Panc1 (cell line): Measurements from ENCODE around the gene KERA. TPM values are rescaled to one million over a fixed set of nuclear protein-coding genes. Genes with fewer than 3 reads are reported as not detected.

ENCODE experiments used
- ATAC-seq: fragments of 200-7000 bp; cut with Tn5 transposase; 2 replicates; pipeline ENCODE4 v1.9.1; 2020; ENCODE audit warnings: mild to moderate bottlenecking, moderate library complexity
- BruUV-seq: library from RNA; stranded (reverse); fragments of 400-500 nt; replicated peaks from 2 replicates; lab custom pipeline; 2021; lab: Mats Ljungman, UMichigan
- CTCF ChIA-PET: fragments of 300-600 bp; sonication (Branson Sonifier 250); formaldehyde crosslinking; loops from one replicate; lab custom pipeline; 2022; ENCODE audit warnings: antibody characterized with exemption; lab: Charles Lee
- POLR2A ChIA-PET: fragments of 300-600 bp; sonication (Branson Sonifier 250); formaldehyde crosslinking; loops from one replicate; lab custom pipeline; 2022; ENCODE audit warnings: antibody characterized with exemption; lab: Charles Lee
- DNase-seq: peaks from one replicate; pipeline ENCODE4 v3.0.0-alpha.2; 2010; ENCODE audit warnings: low read depth, low spot score
- H3K27ac ChIP-seq: 2 replicates; pipeline ENCODE4 v1.5.1; 2011; ENCODE audit warnings: mild to moderate bottlenecking, low read length, inconsistent platforms
- H3K27me3 ChIP-seq: fragments of 200-500 bp; sonication (Bioruptor generic); 2 replicates; pipeline ENCODE4 v1.6.0; 2014; ENCODE audit warnings: low read length, inconsistent platforms; ENCODE audit not compliant: control insufficient read depth, insufficient read depth
- H3K36me3 ChIP-seq: fragments of 200-500 bp; sonication (Bioruptor generic); 2 replicates; pipeline ENCODE4 v1.5.1; 2014; ENCODE audit warnings: inconsistent platforms, mild to moderate bottlenecking, low read length, moderate library complexity; ENCODE audit not compliant: control insufficient read depth, insufficient read depth
- H3K4me1 ChIP-seq: 2 replicates; pipeline ENCODE4 v1.5.1; 2011; ENCODE audit warnings: inconsistent platforms, mild to moderate bottlenecking, low read length, moderate library complexity; ENCODE audit not compliant: control insufficient read depth, insufficient read depth
- H3K4me3 ChIP-seq, 2 experiments: 2 replicates each; pipeline ENCODE4 v1.5.1; 2011 to 2012; ENCODE audit warnings: low read depth in 2 of 2, low read length in 2 of 2, mild to moderate bottlenecking in 2 of 2, inconsistent platforms in 1 of 2, moderate library complexity in 1 of 2
- H3K9me3 ChIP-seq: fragments of 200-500 bp; sonication (Bioruptor generic); 2 replicates; pipeline ENCODE4 v1.5.1; 2014; ENCODE audit warnings: low read depth, mild to moderate bottlenecking, inconsistent platforms, low read length, moderate library complexity; ENCODE audit not compliant: control insufficient read depth, insufficient read depth
- POLR2AphosphoS5 ChIP-seq: IDR thresholded peaks from 2 replicates; pipeline ENCODE4 v1.6.1; 2012; ENCODE audit warnings: mild to moderate bottlenecking, low read depth, low read length, moderate library complexity
- REST ChIP-seq, 2 experiments: IDR thresholded peaks; 2 replicates each; pipeline ENCODE4 v1.6.1; 2011 to 2012; ENCODE audit warnings: low read depth in 2 of 2, control low read depth in 1 of 2, low read length in 1 of 2, mild to moderate bottlenecking in 1 of 2, moderate library complexity in 1 of 2; ENCODE audit not compliant: insufficient read depth in 1 of 2
- SIN3A ChIP-seq: IDR thresholded peaks from 2 replicates; pipeline ENCODE4 v1.6.1; 2012; ENCODE audit warnings: low read depth, mild to moderate bottlenecking, low read length, moderate library complexity, borderline replicate concordance; ENCODE audit not compliant: insufficient read depth
- TCF7L2 ChIP-seq: IDR thresholded peaks from 2 replicates; pipeline ENCODE4 v1.6.1; 2011; ENCODE audit warnings: mild to moderate bottlenecking, low read depth, low read length, inconsistent platforms
- in situ Hi-C: cut with HindIII; loops from 2 replicates; pipeline ENCODE4 v1.10.0; 2016; ENCODE audit warnings: low sequenced_read_pairs, low pct_unique_long_range_greater_than_20kb
- intact Hi-C: fragments of 100-400 bp; cut with micrococcal nuclease; formaldehyde crosslinking; loops from one replicate; pipeline ENCODE4 v1.10.0; 2022; ENCODE audit not compliant: unreplicated experiment
- total RNA-seq: library from RNA; stranded (reverse); gene quantifications from one replicate; pipeline ENCODE4 v1.2.1, GENCODE V29; 2021; ENCODE audit not compliant: unreplicated experiment
- TF ChIP-seq, protein P1 (sequence below): fragments of 450-650 bp; IDR thresholded peaks from 2 replicates; pipeline ENCODE4 v1.5.1; 2017; ENCODE audit warnings: mild to moderate bottlenecking

The KERA gene
- total RNA-seq, 1 experiment from 2014 or later, result not detected

GRCh38 chr12:91078501-91078900, 20.7 kb upstream of the KERA start:
- DNase-seq (no peak), ATAC-seq (no peak)
- H3K9me3 ChIP-seq, result no peaks in the 10 kb centered on the region
- intact Hi-C loops (no loop called here), in situ Hi-C loops (no loop called here)
- no peaks in the 10 kb centered on the region for H3K4me1 ChIP-seq
- POLR2A ChIA-PET, result no interaction called here
- CTCF ChIA-PET, result no interaction called here
- no peak overlapping the region for H3K4me3 ChIP-seq
- TF ChIP-seq SIN3A (no peak), POLR2AphosphoS5 (no peak), REST (IDR thresholded peaks at IDR 0.05; ENCODE audit: insufficient read depth in 1 of 2, low read depth in 2 of 2, low read length in 1 of 2) (no peak), TCF7L2 (no peak)
- TF ChIP-seq, protein P1, sequence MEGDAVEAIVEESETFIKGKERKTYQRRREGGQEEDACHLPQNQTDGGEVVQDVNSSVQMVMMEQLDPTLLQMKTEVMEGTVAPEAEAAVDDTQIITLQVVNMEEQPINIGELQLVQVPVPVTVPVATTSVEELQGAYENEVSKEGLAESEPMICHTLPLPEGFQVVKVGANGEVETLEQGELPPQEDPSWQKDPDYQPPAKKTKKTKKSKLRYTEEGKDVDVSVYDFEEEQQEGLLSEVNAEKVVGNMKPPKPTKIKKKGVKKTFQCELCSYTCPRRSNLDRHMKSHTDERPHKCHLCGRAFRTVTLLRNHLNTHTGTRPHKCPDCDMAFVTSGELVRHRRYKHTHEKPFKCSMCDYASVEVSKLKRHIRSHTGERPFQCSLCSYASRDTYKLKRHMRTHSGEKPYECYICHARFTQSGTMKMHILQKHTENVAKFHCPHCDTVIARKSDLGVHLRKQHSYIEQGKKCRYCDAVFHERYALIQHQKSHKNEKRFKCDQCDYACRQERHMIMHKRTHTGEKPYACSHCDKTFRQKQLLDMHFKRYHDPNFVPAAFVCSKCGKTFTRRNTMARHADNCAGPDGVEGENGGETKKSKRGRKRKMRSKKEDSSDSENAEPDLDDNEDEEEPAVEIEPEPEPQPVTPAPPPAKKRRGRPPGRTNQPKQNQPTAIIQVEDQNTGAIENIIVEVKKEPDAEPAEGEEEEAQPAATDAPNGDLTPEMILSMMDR, result no peak
- no peaks in the 10 kb centered on the region for H3K27me3 ChIP-seq
- no peaks in the 10 kb centered on the region for H3K36me3 ChIP-seq
- no TSS peak for BruUV-seq
- H3K27ac ChIP-seq, result no peak overlapping the region

DNA sequence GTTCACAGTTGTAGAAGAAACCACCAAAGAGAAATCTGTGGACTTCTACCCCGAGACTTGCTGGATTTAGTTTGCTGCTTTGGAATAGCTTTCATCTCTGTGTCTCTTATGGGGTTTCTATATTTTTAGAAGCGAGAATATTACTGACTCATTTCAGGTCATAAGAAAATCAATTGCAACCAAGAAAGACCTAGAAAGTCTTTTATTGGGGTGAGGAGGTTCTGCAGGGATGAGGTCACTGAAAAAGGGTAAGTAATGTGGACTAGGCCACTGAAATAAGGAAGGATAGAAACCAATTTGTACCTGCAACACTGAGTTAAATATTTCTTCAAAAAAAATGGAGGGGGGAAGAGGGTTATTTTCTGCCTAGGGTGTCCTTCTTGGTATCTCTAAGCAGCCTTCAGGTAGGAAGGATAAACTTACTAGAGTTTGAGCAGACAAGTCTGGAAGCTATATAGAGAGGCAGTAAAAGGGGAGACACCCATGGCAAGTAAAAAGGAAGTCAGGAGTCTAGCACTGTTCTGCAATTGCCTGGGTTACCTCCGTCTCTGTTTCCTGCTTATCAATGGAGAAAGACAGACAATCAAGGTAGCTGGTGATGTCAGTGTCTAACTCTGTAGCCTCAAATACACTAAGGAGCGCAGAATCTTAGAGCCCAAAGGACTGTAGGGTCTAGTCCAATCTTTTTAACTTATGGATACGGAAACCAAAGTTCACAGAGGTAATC, 19.6 kb upstream of the KERA start:
- Histone ChIP-seq H3K36me3 (no peaks in the 10 kb centered on the region), H3K4me3 (no peak overlapping the region), H3K27me3 (no peaks in the 10 kb centered on the region), H3K4me1 (no peaks in the 10 kb centered on the region), H3K9me3 (no peaks in the 10 kb centered on the region), H3K27ac (no peak overlapping the region)
- DNase-seq, result no peak
- CTCF ChIA-PET, result no interaction called here
- in situ Hi-C loops (no loop called here), intact Hi-C loops (no loop called here)
- POLR2A ChIA-PET, result no interaction called here
- BruUV-seq, result no TSS peak
- no peak for ATAC-seq
- TF ChIP-seq, protein P1, result no peak
- TF ChIP-seq SIN3A (no peak), TCF7L2 (no peak), POLR2AphosphoS5 (no peak), REST (IDR thresholded peaks at IDR 0.05; ENCODE audit: insufficient read depth in 1 of 2, low read depth in 2 of 2, low read length in 1 of 2) (no peak)
